Right ventricle myocardium inferior (tissue), 1 donor: ENCODE measurements around the gene HOXC12. TPM values are rescaled to one million over a fixed set of nuclear protein-coding genes. Genes with fewer than 3 reads are reported as not detected.

Experiments
- ATAC-seq: fragments of 200-7000 bp; cut with Tn5 transposase; one replicate; pipeline ENCODE4 v1.9.1; 2020; ENCODE audit warnings: mild to moderate bottlenecking, moderate library complexity
- DNase-seq: peaks from one replicate; pipeline ENCODE4 v3.0.0; 2021; ENCODE audit errors: missing footprints
- intact Hi-C: fragments of 100-400 bp; cut with DNase I; formaldehyde crosslinking; loops from one replicate; pipeline ENCODE4 v1.11.0; 2022
- total RNA-seq: library from RNA; stranded (reverse); fragmentation: NEBNext Ultra II Directional; extraction: Animal tissue kit (Norgen Biotek cat#: 25700); gene quantifications from one replicate; pipeline ENCODE4 v1.2.1, GENCODE V29; 2021
- donor health status: DM: no; HTN: yes; CAD: no; lungs with severe emphysema.

HOXC12 gene
- total RNA-seq, 1 donor from 2014 or later, result not detected

GRCh38 chr12:53939141-53940108 lies 15.3 kb upstream of the HOXC12 start:
- ATAC-seq, result no peak
- intact Hi-C loops, result no loop called here
- DNase-seq, result no peak

DNA sequence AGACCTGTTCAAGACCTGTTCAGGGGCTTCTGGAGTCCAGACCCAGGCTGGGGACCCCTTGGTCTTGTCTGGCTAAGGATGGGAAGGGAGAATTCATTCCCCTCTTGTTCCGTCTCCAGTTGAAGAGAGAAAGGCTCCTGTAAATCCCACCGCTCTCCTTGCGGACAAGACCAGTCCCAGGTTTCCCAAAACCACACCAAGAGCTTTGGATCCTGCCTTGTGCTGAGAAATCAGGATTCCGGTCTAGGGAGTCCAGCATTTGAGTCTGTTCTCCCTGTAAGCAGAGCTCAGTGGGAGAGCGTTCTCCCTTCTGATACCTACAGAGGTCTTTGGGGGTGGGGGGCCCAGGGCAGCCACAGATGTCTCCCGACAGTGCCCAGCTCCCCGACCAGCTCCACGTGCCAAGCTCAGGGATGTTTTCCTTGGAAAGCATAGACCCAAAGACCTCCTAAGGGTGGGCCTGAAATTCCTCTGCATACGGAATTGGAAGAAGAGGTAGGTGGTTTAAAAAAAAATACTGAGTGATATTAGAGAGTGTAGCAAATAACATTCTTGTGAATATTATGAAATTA lies 14.2 kb upstream of the HOXC12 start:
- DNase-seq (no peak), ATAC-seq (no peak)
- intact Hi-C loops, result no loop called here

GRCh38 chr12:53941187-53941586 lies 13.5 kb upstream of the HOXC12 start:
- intact Hi-C loops, result no loop called here
- DNase-seq (no peak), ATAC-seq (no peak)

DNA sequence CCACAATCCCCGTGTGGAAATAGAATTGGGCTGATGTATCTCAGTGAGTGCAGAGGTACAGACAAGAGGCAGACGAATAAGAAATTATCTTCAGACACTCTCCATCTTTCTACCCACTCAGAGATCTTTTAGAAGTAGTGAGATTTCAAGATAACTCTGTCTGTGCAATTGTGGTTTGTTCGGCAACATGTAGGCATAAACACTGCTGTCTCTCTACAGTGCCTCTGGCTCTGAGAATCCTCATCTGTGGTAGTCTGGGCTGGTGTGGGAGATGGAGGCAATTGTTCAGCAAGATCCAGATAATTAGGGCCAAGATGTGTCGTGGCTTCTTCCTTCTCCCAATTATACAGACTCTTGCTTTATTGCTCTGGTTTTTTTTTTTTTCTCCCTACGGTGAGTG lies 13.0 kb upstream of the HOXC12 start:
- no peak for DNase-seq
- ATAC-seq, result no peak
- intact Hi-C loops, result no loop called here

GRCh38 chr12:53942467-53942997 lies 12.2 kb upstream of the HOXC12 start:
- no peak for DNase-seq
- ATAC-seq, result no peak
- intact Hi-C loops, result no loop called here

GRCh38 chr12:53944209-53944608 lies 10.5 kb upstream of the HOXC12 start:
- intact Hi-C loops, result no loop called here
- no peak for ATAC-seq
- no peak for DNase-seq

DNA sequence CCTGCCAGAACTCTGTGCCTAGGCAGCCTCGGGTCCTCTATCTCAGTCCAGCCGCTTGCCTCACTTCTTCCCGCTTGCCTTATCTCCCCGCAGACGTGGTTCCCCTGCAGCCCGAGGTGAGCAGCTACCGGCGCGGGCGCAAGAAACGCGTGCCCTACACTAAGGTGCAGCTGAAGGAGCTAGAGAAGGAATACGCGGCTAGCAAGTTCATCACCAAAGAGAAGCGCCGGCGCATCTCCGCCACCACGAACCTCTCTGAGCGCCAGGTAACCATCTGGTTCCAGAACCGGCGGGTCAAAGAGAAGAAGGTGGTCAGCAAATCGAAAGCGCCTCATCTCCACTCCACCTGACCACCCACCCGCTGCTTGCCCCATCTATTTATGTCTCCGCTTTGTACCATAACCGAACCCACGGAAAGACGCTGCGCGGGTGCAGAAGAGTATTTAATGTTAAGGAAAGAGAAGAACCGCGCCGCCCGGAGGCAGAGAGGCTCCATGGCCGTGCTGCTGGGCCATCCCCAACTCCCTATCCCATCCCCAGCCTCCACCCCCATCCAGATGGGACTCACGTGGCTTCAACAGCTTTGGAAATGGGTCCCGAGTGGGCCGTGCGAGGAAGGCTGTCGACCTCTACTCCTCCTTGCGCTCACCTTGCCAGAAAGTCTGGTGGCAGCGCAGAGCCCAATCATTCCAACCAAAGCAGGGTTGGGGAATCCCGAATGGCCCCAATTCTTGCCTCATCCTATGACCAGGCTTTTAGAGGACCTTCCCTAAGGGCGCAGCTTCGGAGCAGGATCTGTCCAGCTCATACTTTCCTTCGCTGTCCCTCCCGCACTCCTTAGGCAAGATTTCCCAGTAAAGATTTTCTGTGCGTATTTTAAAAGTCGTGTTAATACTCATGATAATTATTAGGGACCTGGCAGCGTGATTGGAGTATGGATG lies 9.5 kb upstream of the HOXC12 start:
- ATAC-seq, result no peak
- no peak for DNase-seq
- intact Hi-C loops, result no loop called here

DNA sequence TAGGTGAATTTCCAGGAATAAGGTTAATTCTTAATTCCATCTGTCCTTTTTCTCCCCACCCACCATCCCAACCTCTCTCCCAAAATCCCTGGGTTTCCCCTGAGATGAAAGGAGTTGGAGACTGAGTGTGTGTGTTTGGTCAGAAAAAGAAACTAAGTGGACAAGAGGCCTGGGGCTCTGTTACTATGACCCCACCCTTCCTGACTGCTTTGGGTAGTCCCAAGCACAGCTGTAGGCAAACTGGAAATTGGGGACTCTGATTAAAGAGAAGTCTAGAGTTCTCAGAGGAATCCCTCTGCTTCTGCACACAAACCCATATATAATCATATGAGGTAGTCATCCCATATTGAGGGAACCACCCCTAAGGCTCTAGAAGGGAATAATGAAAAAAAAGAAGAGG lies 7.0 kb upstream of the HOXC12 start:
- DNase-seq (no peak), ATAC-seq (no peak)
- intact Hi-C loops, result no loop called here

DNA sequence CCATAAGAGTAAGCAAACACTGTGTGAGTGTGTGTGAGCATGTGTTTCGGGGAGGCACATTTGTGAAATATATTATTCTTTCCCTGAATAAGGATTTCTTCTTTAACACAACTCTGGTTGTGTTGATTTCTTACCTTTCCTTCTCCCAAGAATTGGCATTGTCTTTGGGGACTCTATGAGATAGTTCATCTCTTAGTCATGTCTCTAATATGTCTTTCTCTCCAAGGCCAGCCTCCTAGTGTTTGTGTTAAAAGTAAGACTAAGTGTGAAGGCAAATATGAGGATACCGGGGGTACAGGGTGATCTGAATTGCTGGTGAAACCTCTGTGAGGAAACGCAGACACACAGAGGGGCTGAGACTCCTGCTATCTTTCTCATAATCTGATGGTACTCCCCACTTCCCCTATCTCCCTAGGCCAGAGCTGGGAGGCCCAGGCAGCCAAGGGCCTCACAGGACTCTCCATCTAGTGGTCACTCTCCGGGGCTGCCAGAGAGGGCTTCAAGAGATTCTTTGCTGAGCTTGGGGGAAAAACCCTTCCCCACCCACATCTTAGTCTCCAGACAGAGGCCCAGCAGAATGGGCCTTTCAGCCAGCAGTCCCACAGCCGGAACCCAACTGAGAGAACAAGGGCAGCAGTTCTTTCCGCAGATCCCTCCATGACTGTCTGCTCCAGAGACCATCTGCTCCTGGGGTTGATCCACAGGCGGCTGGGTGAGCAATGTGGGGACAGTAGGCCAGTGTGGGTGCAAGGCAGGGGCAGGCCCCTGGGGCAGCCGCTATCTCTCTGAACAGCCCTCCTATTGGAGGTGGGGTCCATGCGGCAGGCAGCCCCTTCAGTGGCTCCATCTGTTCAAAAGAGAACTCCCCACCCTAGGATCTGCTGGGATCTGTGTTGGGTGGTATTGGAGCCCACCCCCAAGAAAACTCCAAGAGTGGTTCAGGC lies 5.8 kb upstream of the HOXC12 start:
- no peak for DNase-seq
- no peak for ATAC-seq
- intact Hi-C loops, result no loop called here

GRCh38 chr12:53949631-53950436 lies 4.9 kb upstream of the HOXC12 start:
- intact Hi-C loops, result no loop called here
- DNase-seq (no peak), ATAC-seq (no peak)

DNA sequence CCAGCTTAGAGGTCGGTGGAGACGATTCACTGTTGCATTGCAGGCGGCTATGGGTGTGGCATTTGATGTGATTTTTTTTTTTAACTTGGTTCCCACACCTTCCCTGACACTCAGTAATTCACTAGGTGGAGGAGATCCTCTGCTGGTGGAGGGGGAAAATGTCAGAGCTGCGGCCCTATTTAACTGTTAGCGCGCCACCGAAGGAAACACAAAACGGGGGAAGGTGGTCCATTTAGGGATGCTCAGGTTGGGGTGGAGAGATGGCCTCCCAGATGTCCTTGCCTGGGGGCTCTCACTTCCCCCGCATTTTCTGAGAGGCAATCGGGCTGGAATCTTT lies 4.3 kb upstream of the HOXC12 start:
- intact Hi-C loops, result no loop called here
- DNase-seq, result no peak
- ATAC-seq, result no peak

DNA sequence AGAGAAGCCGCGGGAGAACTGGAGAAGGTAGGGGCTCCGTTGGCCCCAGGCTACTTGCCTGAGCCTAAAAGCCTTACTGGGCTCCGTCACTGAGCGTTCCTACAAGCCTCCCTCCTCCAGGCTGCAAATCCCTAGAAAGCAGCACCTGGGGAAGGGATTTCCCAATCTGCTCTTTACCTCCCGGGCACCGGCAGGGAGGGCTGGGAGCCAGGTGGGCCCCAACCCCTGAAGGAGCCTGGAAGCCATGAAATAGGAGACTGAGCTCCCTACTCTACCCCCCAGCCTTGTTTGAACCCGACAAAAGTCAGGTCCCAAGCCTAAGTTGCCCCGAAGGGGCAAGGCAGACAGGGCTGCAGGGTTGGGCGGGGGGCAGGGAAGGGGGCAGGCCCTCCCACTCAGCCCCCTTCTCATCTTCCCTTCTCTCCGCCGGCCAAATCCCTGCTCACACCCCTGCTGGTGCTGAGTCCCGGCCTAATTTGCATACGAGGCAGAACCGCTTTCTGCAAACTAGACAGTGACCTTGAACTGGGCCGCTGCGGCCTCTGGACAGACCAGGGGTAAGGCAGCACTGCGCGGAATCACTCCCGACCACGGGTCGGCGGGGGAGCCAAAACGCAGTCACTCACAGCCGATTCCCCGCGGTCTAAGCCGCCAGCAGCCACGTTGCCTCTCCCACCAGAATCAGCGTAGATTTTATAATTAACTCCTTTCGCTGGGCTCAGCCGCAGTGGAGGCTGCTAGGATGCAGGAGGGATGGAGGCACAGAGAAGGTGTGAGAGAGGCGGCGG lies 3.7 kb upstream of the HOXC12 start:
- no peak for DNase-seq
- intact Hi-C loops, result no loop called here
- ATAC-seq, result no peak

DNA sequence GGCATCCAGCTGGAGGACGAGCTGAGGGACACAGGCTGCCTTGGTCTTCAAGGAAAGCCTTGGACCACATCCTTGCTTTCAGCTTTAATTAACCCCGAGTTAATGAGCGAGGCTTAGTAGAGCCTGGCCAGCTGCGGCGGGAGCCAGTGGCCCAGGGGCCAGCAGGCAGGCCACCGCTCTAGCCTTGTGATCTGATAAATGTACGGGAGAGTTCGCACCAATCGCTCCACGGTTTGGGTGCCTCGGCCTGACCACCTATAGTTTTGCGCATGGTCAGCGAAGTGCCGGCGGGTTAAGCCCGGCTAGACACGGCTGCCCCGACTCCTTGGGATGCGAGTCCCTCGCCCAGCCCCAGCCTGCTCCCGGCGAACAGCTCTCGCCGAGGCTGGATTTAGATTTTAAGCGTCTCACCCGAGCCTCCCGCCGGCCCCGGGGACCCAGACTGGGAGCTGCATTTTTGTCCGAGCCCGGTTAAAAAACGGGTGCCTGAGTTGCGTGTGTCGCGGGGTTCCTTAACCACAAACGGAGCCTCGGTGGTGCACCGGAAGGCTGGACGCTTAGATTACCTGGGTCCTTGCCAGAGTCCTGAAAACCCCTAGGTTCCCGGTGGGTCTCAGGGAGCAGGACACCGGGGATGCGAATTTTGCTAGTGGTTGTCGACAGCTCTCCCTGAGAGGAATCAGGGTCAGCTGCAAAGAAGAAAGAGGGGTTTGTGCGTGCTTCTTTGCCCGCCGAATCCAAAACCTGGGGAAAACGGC lies 2.9 kb upstream of the HOXC12 start:
- no peak for DNase-seq
- ATAC-seq, result no peak

DNA sequence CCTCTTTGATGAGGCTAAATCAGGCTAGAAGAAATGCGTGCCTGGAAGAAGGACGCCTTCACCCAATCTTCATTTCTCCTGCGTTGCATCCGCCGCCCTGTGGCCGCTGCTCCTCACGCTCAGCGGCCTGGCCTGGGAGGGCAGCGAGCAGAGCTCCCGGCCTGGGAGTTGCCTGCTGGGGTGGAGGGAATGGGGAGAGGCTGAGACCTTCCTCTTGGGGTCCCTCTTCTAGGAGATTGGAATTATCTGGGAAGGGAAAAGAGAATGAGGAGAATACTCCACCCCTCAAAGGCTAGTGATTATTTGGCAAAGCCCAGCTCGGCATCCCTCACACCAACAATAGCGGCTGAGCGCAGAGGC lies 2.4 kb upstream of the HOXC12 start:
- intact Hi-C loops, result no loop called here
- ATAC-seq, result no peak

More for the DNA sequence above, 2.9 kb upstream of the HOXC12 start:
- intact Hi-C loops, result no loop called here

DNA sequence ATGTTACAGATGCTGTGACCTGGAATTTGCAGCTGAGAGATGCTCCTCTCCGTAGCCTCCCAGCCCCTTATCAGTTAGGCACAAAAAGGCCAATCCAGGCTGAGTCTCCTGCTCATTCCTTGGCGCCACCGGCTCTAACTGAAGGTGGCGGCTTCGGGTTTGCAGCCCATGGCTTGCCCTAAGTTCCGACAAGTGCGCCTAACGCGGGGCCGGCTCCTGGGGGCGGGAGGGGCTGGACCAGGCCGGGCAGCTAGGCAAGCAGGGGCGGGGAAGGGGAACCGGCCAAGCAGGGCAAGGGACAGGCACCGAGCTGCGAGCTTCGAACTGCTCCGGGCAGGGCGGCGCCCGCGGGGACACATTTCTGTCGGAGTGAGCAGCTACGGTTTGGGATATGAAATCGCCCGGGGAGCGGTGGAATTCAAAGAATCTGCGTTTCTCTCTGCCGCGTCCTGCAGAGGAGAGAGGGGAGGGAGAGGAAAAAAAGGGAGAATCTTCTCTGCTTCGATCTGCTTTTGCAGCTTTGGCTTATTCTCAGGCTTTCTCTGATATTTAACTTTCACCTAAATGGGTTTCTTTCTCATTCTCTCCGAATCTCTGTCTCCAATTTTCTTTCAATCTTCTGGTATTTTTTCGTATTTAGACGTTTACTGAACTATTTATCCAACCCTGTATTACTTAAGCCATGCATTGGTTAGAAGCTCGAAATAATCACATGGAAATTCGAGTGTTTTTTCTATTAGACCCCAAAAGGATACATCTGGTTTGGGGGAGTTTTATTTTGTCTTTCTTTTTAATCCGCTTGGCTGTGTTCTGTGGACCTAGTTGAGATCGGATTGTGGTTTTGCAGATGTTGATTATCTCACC lies 1.6 kb upstream of the HOXC12 start:
- DNase-seq (no peak), ATAC-seq (no peak)
- intact Hi-C loops, result no loop called here

More for the DNA sequence above, 2.4 kb upstream of the HOXC12 start:
- no peak for DNase-seq
